SK-N-MC (cell line): ENCODE measurements around the gene SLC47A1.
"Not testable (repeated sequence)": the region's sequence is repeated elsewhere in the genome, so short reads cannot be mapped to it uniquely, and the experiment has no call there.

ENCODE experiments used
- DNase-seq: peaks from one replicate; pipeline ENCODE4 v3.0.0-alpha.2; 2011; ENCODE audit warnings: low read depth, low spot score
- H3K27ac ChIP-seq: fragments of 200-600 bp; sonication (generic); 2 replicates; pipeline ENCODE4 v1.5.1; 2016; ENCODE audit warnings: mixed run types
- H3K36me3 ChIP-seq: fragments of 200-600 bp; sonication (generic); 2 replicates; pipeline ENCODE4 v1.6.1; 2017; ENCODE audit warnings: antibody characterized with exemption, low read length, mixed read lengths; ENCODE audit not compliant: insufficient read depth
- H3K4me3 ChIP-seq: fragments of 200-600 bp; sonication (generic); 2 replicates; pipeline ENCODE4 v1.5.1; 2016
- H3K9ac ChIP-seq: fragments of 200-600 bp; sonication (generic); 2 replicates; pipeline ENCODE4 v1.8.0; 2017; ENCODE audit warnings: mixed run types, mixed read lengths; ENCODE audit not compliant: insufficient read length
- H3K9me3 ChIP-seq: fragments of 200-600 bp; sonication (generic); 2 replicates; pipeline ENCODE4 v1.6.1; 2017; ENCODE audit warnings: low read depth, mild to moderate bottlenecking, antibody characterized with exemption, low read length, moderate library complexity, mixed read lengths
- EZH2 ChIP-seq: fragments of 200-600 bp; sonication (generic); IDR thresholded peaks from one replicate; pipeline ENCODE4 v1.6.1; 2017; ENCODE audit warnings: antibody characterized with exemption
- FOXP2 ChIP-seq: optimal IDR thresholded peaks from 2 replicates; pipeline ENCODE3; 2011; ENCODE audit warnings: mild to moderate bottlenecking, moderate library complexity; ENCODE audit not compliant: insufficient read depth; ENCODE audit errors: extremely low read length, control extremely low read depth
- POLR2AphosphoS5 ChIP-seq: IDR thresholded peaks from 2 replicates; pipeline ENCODE4 v1.6.1; 2012; ENCODE audit warnings: mild to moderate bottlenecking, low read depth, low read length, borderline replicate concordance

Gene SLC47A1

GRCh38 chr17:19579192-19579761 lies 45.6 kb downstream of the SLC47A1 start:
- H3K27ac ChIP-seq = no peak overlapping the region

DNA sequence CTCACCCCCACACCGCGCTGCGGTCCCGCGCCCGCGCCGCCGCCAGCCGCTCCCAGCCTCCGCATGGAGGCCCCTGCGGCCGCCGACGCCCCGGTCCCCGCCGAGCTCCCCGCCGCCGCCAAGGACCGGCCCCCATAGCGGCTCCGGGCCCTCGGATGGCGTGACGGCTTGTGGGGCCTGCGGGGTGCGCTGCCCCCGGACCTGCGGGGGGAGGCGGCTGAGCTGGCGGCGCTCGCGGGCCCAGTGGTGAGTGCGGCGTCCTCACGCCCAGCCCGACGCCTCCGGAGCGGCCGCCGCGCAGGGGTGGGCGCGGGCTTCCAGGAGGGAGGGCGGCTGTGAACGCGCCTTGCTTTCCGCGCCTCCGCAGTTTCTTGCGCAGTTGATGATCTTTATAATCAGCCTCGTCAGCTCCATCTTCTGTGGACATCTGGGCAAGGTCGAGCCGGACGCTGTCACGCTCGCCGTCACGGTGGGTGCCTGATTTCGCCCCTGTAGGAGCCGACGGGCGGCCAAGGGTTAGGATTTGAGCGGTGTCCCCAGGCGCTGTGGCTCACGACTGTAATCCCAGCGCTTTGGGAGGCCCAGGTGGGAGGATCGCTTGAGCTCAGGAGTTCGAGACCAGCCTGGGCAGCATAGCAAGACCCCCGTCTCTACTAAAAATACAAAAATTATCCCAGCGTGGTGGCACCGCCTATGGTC lies 46.4 kb downstream of the SLC47A1 start:
- H3K9ac ChIP-seq = no peak overlapping the region
- H3K27ac ChIP-seq = no peak overlapping the region
- no peak for DNase-seq
- TF ChIP-seq FOXP2 (no peak), EZH2 (no peak), POLR2AphosphoS5 (no peak)
- H3K36me3 ChIP-seq = no peaks in the 10 kb centered on the region
- no peak overlapping the region for H3K4me3 ChIP-seq
- H3K9me3 ChIP-seq = no peaks in the 10 kb centered on the region

More at GRCh38 chr17:19579192-19579761, 45.6 kb downstream of the SLC47A1 start:
- Histone ChIP-seq H3K9ac (no peak overlapping the region), H3K4me3 (no peak overlapping the region), H3K36me3 (no peaks in the 10 kb centered on the region), H3K9me3 (no peaks in the 10 kb centered on the region)
- no peak for TF ChIP-seq POLR2AphosphoS5
- TF ChIP-seq FOXP2 = no peak
- no peak for TF ChIP-seq EZH2
- DNase-seq = no peak

- not testable (repeated sequence) for H3K9ac ChIP-seq, H3K27ac ChIP-seq, DNase-seq, H3K4me3 ChIP-seq, H3K9me3 ChIP-seq, H3K36me3 ChIP-seq
Observed at GRCh38 chr17:19580566-19580920, 46.9 kb downstream of the SLC47A1 start.

- H3K27ac ChIP-seq, DNase-seq, H3K4me3 ChIP-seq, H3K36me3 ChIP-seq, H3K9me3 ChIP-seq, H3K9ac ChIP-seq: not testable (repeated sequence)
Observed at GRCh38 chr17:19582152-19582551, 48.5 kb downstream of the SLC47A1 start.

- no peaks in the 10 kb centered on the region for H3K9me3 ChIP-seq
- H3K9ac ChIP-seq = no peak overlapping the region
- TF ChIP-seq POLR2AphosphoS5 (no peak), EZH2 (no peak)
- H3K27ac ChIP-seq = no peak overlapping the region
- no peak for DNase-seq
- no peak overlapping the region for H3K4me3 ChIP-seq
- H3K36me3 ChIP-seq = no peaks in the 10 kb centered on the region
Observed at GRCh38 chr17:19583871-19584270, 50.2 kb downstream of the SLC47A1 start.

GRCh38 chr17:19590451-19590850 lies 56.8 kb downstream of the SLC47A1 start:
- H3K9me3 ChIP-seq = no peaks in the 10 kb centered on the region
- H3K36me3 ChIP-seq = no peaks in the 10 kb centered on the region
- no peak overlapping the region for H3K9ac ChIP-seq
- no peak overlapping the region for H3K27ac ChIP-seq
- DNase-seq = no peak
- no peak overlapping the region for H3K4me3 ChIP-seq
- TF ChIP-seq FOXP2 = no peak
- no peak for TF ChIP-seq EZH2
- no peak for TF ChIP-seq POLR2AphosphoS5

- Histone ChIP-seq H3K27ac (no peak overlapping the region), H3K9me3 (no peaks in the 10 kb centered on the region), H3K4me3 (no peak overlapping the region), H3K9ac (no peak overlapping the region), H3K36me3 (no peaks in the 10 kb centered on the region)
- no peak for DNase-seq
- TF ChIP-seq POLR2AphosphoS5 (no peak), FOXP2 (no peak), EZH2 (no peak)
Observed at GRCh38 chr17:19590912-19591551, 57.4 kb downstream of the SLC47A1 start.

GRCh38 chr17:19592316-19592715 lies 58.7 kb downstream of the SLC47A1 start:
- H3K4me3 ChIP-seq = no peak overlapping the region
- TF ChIP-seq FOXP2 (no peak), EZH2 (no peak), POLR2AphosphoS5 (no peak)
- DNase-seq = no peak
- no peaks in the 10 kb centered on the region for H3K9me3 ChIP-seq
- H3K9ac ChIP-seq = no peak overlapping the region
- no peak overlapping the region for H3K27ac ChIP-seq
- no peaks in the 10 kb centered on the region for H3K36me3 ChIP-seq

GRCh38 chr17:19596869-19597268 lies 63.2 kb downstream of the SLC47A1 start:
- Histone ChIP-seq H3K9me3 (no peaks in the 10 kb centered on the region), H3K9ac (no peak overlapping the region), H3K36me3 (no peaks in the 10 kb centered on the region), H3K27ac (no peak overlapping the region), H3K4me3 (no peak overlapping the region)
- DNase-seq = no peak
- no peak for TF ChIP-seq EZH2
- TF ChIP-seq FOXP2 = no peak
- no peak for TF ChIP-seq POLR2AphosphoS5
